Breast epithelium (tissue), 4 donors: ENCODE data around the gene SLBP. TPM values are rescaled to one million over a fixed set of nuclear protein-coding genes. Genes with fewer than 3 reads are reported as not detected.

Experiments
- DNase-seq, 2 donors: peaks; one replicate each; pipeline ENCODE4 v3.0.0-alpha.2; 2019; ENCODE audit warnings: low spot score in 2 of 2
- H3K27ac ChIP-seq, 2 donors: fragments of 200-600 bp; sonication (generic) in 1 of 2; one replicate each; pipeline ENCODE4 v1.5.1; 2016 to 2019; ENCODE audit warnings: mild to moderate bottlenecking in 1 of 2
- H3K27me3 ChIP-seq, 2 donors: fragments of 200-600 bp; sonication (generic) in 1 of 2; one replicate each; pipeline versions ENCODE4 v1.5.1 to v1.6.0; 2017 to 2019; ENCODE audit warnings: control low read depth in 1 of 2, mild to moderate bottlenecking in 1 of 2
- H3K36me3 ChIP-seq: fragments of 200-600 bp; one replicate; pipeline ENCODE4 v1.5.1; 2019
- H3K4me1 ChIP-seq, 2 donors: fragments of 200-600 bp; sonication (generic); one replicate each; pipeline ENCODE4 v1.5.1; 2016 to 2019; ENCODE audit warnings: control low read depth in 1 of 2
- H3K4me3 ChIP-seq, 3 donors: fragments of 200-600 bp; sonication (generic); 1 replicate in 2 of 3; 2 replicates in 1 of 3; pipeline ENCODE4 v1.5.1; 2016 to 2019; ENCODE audit warnings: mild to moderate bottlenecking in 3 of 3, moderate library complexity in 2 of 3
- H3K9me3 ChIP-seq, 2 donors: fragments of 200-600 bp; sonication (generic) in 1 of 2; one replicate each; pipeline ENCODE4 v1.5.1; 2016 to 2019; ENCODE audit warnings: control low read depth in 1 of 2
- POLR2A ChIP-seq: fragments of 450-650 bp; IDR thresholded peaks from one replicate; pipeline ENCODE4 v1.6.1; 2016; ENCODE audit warnings: antibody characterized with exemption, mild to moderate bottlenecking, moderate library complexity
- POLR2AphosphoS5 ChIP-seq, 3 donors: sonication (generic); formaldehyde crosslinking; IDR thresholded peaks; one replicate each; pipeline ENCODE4 v1.6.1; 2017; ENCODE audit warnings: antibody characterized with exemption in 3 of 3
- intact Hi-C: fragments of 100-400 bp; cut with DNase I; formaldehyde crosslinking; loops from one replicate; pipeline ENCODE4 v1.15.1; 2023; ENCODE audit warnings: low total_unique reads
- total RNA-seq, 3 donors: library from RNA; depleted of rRNA; stranded (reverse); fragments of >200 nt; gene quantifications; one replicate each; pipeline ENCODE4 v1.1.0, GENCODE V29; 2016
- TF ChIP-seq, protein P1 (sequence below), 3 donors: fragments of 450-650 bp; IDR thresholded peaks; one replicate each; pipeline ENCODE4 v1.5.1; 2016 to 2017; ENCODE audit warnings: antibody characterized with exemption in 3 of 3, mild to moderate bottlenecking in 3 of 3, moderate library complexity in 3 of 3

The SLBP gene
- total RNA-seq, 3 donors from 2014 or later, result 45.1 to 52.0 (median 45.6) TPM

DNA sequence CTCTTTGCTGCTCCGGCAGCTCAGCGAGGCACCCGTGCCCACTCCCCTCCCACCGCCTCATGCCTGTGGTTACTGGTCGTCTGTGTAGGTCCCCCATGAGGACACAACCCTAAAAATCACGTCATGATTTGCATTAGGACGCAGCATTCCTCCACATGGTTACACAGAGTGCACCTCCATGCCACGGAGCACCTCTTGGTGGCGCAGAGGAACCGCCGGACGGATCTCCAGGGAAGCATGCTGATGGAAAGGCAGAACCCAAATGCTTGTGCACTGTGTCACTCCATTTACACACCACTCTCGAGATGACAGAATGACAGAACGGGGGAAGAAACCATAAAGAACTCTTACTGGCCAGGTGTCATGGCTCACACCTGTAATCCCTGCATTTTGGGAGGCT is 50.4 kb downstream of the SLBP start:
- Histone ChIP-seq H3K36me3 (no peaks in the 10 kb centered on the region), H3K4me3 (no peak overlapping the region), H3K27ac (no peak overlapping the region), H3K4me1 (no peaks in the 10 kb centered on the region), H3K27me3 (no peaks in the 10 kb centered on the region), H3K9me3 (no peaks in the 10 kb centered on the region)
- intact Hi-C loops, result no loop called here
- no peak for DNase-seq
- TF ChIP-seq, protein P1, sequence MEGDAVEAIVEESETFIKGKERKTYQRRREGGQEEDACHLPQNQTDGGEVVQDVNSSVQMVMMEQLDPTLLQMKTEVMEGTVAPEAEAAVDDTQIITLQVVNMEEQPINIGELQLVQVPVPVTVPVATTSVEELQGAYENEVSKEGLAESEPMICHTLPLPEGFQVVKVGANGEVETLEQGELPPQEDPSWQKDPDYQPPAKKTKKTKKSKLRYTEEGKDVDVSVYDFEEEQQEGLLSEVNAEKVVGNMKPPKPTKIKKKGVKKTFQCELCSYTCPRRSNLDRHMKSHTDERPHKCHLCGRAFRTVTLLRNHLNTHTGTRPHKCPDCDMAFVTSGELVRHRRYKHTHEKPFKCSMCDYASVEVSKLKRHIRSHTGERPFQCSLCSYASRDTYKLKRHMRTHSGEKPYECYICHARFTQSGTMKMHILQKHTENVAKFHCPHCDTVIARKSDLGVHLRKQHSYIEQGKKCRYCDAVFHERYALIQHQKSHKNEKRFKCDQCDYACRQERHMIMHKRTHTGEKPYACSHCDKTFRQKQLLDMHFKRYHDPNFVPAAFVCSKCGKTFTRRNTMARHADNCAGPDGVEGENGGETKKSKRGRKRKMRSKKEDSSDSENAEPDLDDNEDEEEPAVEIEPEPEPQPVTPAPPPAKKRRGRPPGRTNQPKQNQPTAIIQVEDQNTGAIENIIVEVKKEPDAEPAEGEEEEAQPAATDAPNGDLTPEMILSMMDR (IDR thresholded peaks at IDR 0.05), result no peak
- TF ChIP-seq POLR2A (no peak), POLR2AphosphoS5 (IDR thresholded peaks at IDR 0.05) (no peak)

GRCh38 chr4:1660948-1661677 is 51.0 kb downstream of the SLBP start:
- no peaks in the 10 kb centered on the region for H3K36me3 ChIP-seq
- no peak for DNase-seq
- H3K4me1 ChIP-seq, result no peaks in the 10 kb centered on the region
- no peak overlapping the region for H3K27ac ChIP-seq
- intact Hi-C loops, result no loop called here
- H3K9me3 ChIP-seq, result no peaks in the 10 kb centered on the region
- no peaks in the 10 kb centered on the region for H3K27me3 ChIP-seq
- TF ChIP-seq POLR2A (no peak), POLR2AphosphoS5 (IDR thresholded peaks at IDR 0.05) (no peak)
- TF ChIP-seq, protein P1 (IDR thresholded peaks at IDR 0.05), result no peak
- no peak overlapping the region for H3K4me3 ChIP-seq

GRCh38 chr4:1659104-1660043 is 52.7 kb downstream of the SLBP start:
- no peaks in the 10 kb centered on the region for H3K4me1 ChIP-seq
- H3K36me3 ChIP-seq, result no peaks in the 10 kb centered on the region
- H3K27me3 ChIP-seq, result no peaks in the 10 kb centered on the region
- H3K27ac ChIP-seq, result no peak overlapping the region
- intact Hi-C loops, result loop anchor here (10.0 kb wide), 1 partner anchor 135 kb away; the partner anchor contains the start of gene FGFR3
- TF ChIP-seq, protein P1 (IDR thresholded peaks at IDR 0.05), result no peak
- TF ChIP-seq POLR2A, result no peak
- TF ChIP-seq POLR2AphosphoS5 (IDR thresholded peaks at IDR 0.05), result no peak
- no peaks in the 10 kb centered on the region for H3K9me3 ChIP-seq
- no peak overlapping the region for H3K4me3 ChIP-seq
- no peak for DNase-seq

- TF ChIP-seq, protein P1 (IDR thresholded peaks at IDR 0.05), result no peak
- TF ChIP-seq POLR2AphosphoS5 (IDR thresholded peaks at IDR 0.05), result no peak
- no peaks in the 10 kb centered on the region for H3K27me3 ChIP-seq
- H3K4me1 ChIP-seq, result no peaks in the 10 kb centered on the region
- intact Hi-C loops, result loop anchor here (10.0 kb wide), 1 partner anchor 136 kb away; the partner anchor contains the start of gene FGFR3
- no peak overlapping the region for H3K4me3 ChIP-seq
- no peak overlapping the region for H3K27ac ChIP-seq
- DNase-seq, result no peak
- no peaks in the 10 kb centered on the region for H3K36me3 ChIP-seq
- no peaks in the 10 kb centered on the region for H3K9me3 ChIP-seq
Observed at GRCh38 chr4:1658581-1658980, 53.5 kb downstream of the SLBP start.

- intact Hi-C loops, result loop anchor here (10.0 kb wide), 1 partner anchor 137 kb away; the partner anchor contains the start of gene FGFR3
- no peak overlapping the region for H3K4me3 ChIP-seq
- TF ChIP-seq POLR2A, result no peak
- no peak for TF ChIP-seq POLR2AphosphoS5 (IDR thresholded peaks at IDR 0.05)
- no peaks in the 10 kb centered on the region for H3K9me3 ChIP-seq
- no peaks in the 10 kb centered on the region for H3K27me3 ChIP-seq
- no peak overlapping the region for H3K27ac ChIP-seq
- no peaks in the 10 kb centered on the region for H3K4me1 ChIP-seq
- no peak for DNase-seq
- no peaks in the 10 kb centered on the region for H3K36me3 ChIP-seq
Observed at GRCh38 chr4:1658146-1658545, 54.0 kb downstream of the SLBP start.
